Gastroesophageal sphincter (tissue), 3 donors: ENCODE results near the gene GABBR2.

Source experiments
- CTCF ChIP-seq, 4 experiments: fragments of 200-600 bp in 2 of 4; fragments of 450-650 bp in 2 of 4; sonication (generic) in 1 of 4; IDR thresholded peaks; one replicate each; pipeline ENCODE4 v1.5.1; 2017 to 2019; ENCODE audit warnings: antibody characterized with exemption in 4 of 4, mild to moderate bottlenecking in 2 of 4, moderate library complexity in 2 of 4
- EP300 ChIP-seq: sonication (generic); formaldehyde crosslinking; IDR thresholded peaks from one replicate; pipeline ENCODE4 v1.6.1; 2017; ENCODE audit warnings: antibody characterized with exemption, mild to moderate bottlenecking

GRCh38 chr9:98254228-98255060 lies 454.3 kb downstream of the GABBR2 start:
- TF ChIP-seq CTCF (IDR thresholded peaks at IDR 0.05): no peak
- TF ChIP-seq EP300: no peak
